HCT116 (cell line): ENCODE results near the gene THOC6. TPM values are rescaled to one million over a fixed set of nuclear protein-coding genes. Genes with fewer than 3 reads are reported as not detected.
A peak's percentile ranks its signal among the peaks of the same experiment; 100 is the strongest.

Experiments
- ATAC-seq: fragments of 200-7000 bp; cut with Tn5 transposase; 2 replicates; pipeline ENCODE4 v1.9.1; 2020; ENCODE audit warnings: mild to moderate bottlenecking, moderate library complexity
- BruUV-seq: library from RNA; stranded (reverse); fragments of 400-500 nt; replicated peaks from 2 replicates; lab custom pipeline; 2021; lab: Mats Ljungman, UMichigan
- CTCF ChIA-PET: fragments of 300-600 bp; sonication (Branson Sonifier 250); formaldehyde crosslinking; loops from one replicate; lab custom pipeline; 2021; ENCODE audit warnings: antibody characterized with exemption; lab: Charles Lee
- POLR2A ChIA-PET: fragments of 300-600, 350-600 bp; sonication (Branson Sonifier 250); formaldehyde crosslinking; loops from one replicate; lab custom pipeline; 2021; ENCODE audit warnings: antibody characterized with exemption; lab: Charles Lee
- RAD21 ChIA-PET, 2 experiments: fragments of 300-600 bp; sonication (Branson Sonifier 250); formaldehyde crosslinking; loops; one replicate each; lab custom pipeline; 2023; ENCODE audit warnings: low total read pairs in 2 of 2; ENCODE audit not compliant: uncharacterized antibody in 2 of 2, unreplicated experiment in 2 of 2, low non-redundant PET in 1 of 2; lab: Charles Lee
- DNase-seq: peaks from one replicate; pipeline ENCODE4 v3.0.0-alpha.2; 2010; ENCODE audit warnings: low read depth, low spot score
- H2AFZ ChIP-seq: fragments of 200-600 bp; shearing (Covaris generic), sonication (generic); 2 replicates; pipeline ENCODE4 v1.6.1; 2017; ENCODE audit warnings: low read depth, mixed run types, mixed read lengths, antibody characterized with exemption, low read length; ENCODE audit not compliant: poor library complexity, severe bottlenecking
- H3K27ac ChIP-seq: 2 replicates; pipeline ENCODE4 v1.5.1; 2012; ENCODE audit warnings: low read depth, low read length
- H3K27me3 ChIP-seq: fragments of 200-600 bp; sonication (generic); 2 replicates; pipeline ENCODE4 v1.6.1; 2016; ENCODE audit warnings: mixed run types, low read length, mixed read lengths; ENCODE audit not compliant: insufficient read depth
- H3K36me3 ChIP-seq, 2 experiments: fragments of 200-500 bp in 1 of 2; fragments of 200-600 bp in 1 of 2; sonication (Bioruptor generic) in 1 of 2; sonication (generic) in 1 of 2; 2 replicates each; pipeline versions ENCODE4 v1.5.1 to v1.6.1; 2014 to 2016; ENCODE audit warnings: low read length in 2 of 2, inconsistent platforms in 1 of 2, mixed read lengths in 1 of 2, mixed run types in 1 of 2; ENCODE audit not compliant: insufficient read depth in 2 of 2, control insufficient read depth in 1 of 2
- H3K4me1 ChIP-seq, 2 experiments: fragments of 200-600 bp in 1 of 2; sonication (generic) in 1 of 2; 2 replicates each; pipeline versions ENCODE4 v1.5.1 to v1.6.1; 2012 to 2017; ENCODE audit warnings: low read length in 2 of 2, inconsistent platforms in 1 of 2, mild to moderate bottlenecking in 1 of 2, mixed read lengths in 1 of 2, mixed run types in 1 of 2, moderate library complexity in 1 of 2; ENCODE audit not compliant: insufficient read depth in 2 of 2, control insufficient read depth in 1 of 2
- H3K4me2 ChIP-seq: fragments of 200-600 bp; sonication (generic); 2 replicates; pipeline ENCODE4 v1.6.1; 2017; ENCODE audit warnings: mixed run types, low read length, mixed read lengths
- H3K4me3 ChIP-seq, 2 experiments: fragments of 200-600 bp in 1 of 2; sonication (generic) in 1 of 2; replicated peaks in 1 of 2; 2 replicates each; pipeline ENCODE4 v1.5.1; 2011 to 2016; ENCODE audit warnings: low read length in 2 of 2, control low read depth in 1 of 2, low read depth in 1 of 2, mild to moderate bottlenecking in 1 of 2, mixed read lengths in 1 of 2, mixed run types in 1 of 2
- H3K79me2 ChIP-seq: fragments of 200-600 bp; sonication (generic); 2 replicates; pipeline ENCODE4 v1.6.1; 2017; ENCODE audit warnings: mild to moderate bottlenecking, mixed run types, low read length, moderate library complexity, mixed read lengths; ENCODE audit not compliant: insufficient read depth
- H3K9ac ChIP-seq: fragments of 200-600 bp; sonication (generic); 2 replicates; pipeline ENCODE4 v1.6.1; 2016; ENCODE audit warnings: low read length, mixed read lengths
- H3K9me2 ChIP-seq: fragments of 200-600 bp; sonication (generic), shearing (Covaris generic); 2 replicates; pipeline ENCODE4 v1.6.1; 2017; ENCODE audit warnings: mixed run types, mild to moderate bottlenecking, moderate library complexity; ENCODE audit not compliant: insufficient read depth
- H3K9me3 ChIP-seq, 2 experiments: fragments of 200-500 bp in 1 of 2; fragments of 200-600 bp in 1 of 2; sonication (Bioruptor generic) in 1 of 2; sonication (generic) in 1 of 2; 2 replicates each; pipeline ENCODE4 v1.6.1; 2014 to 2017; ENCODE audit warnings: low read length in 2 of 2, mixed read lengths in 2 of 2, inconsistent platforms in 1 of 2, low read depth in 1 of 2, mild to moderate bottlenecking in 1 of 2, mixed run types in 1 of 2, moderate library complexity in 1 of 2; ENCODE audit not compliant: control insufficient read depth in 1 of 2, insufficient read depth in 1 of 2
- H4K20me1 ChIP-seq: fragments of 200-600 bp; sonication (generic), shearing (Covaris generic); 2 replicates; pipeline ENCODE4 v1.6.1; 2017; ENCODE audit warnings: mixed run types, mild to moderate bottlenecking, moderate library complexity; ENCODE audit not compliant: insufficient read depth
- CBX3 ChIP-seq: IDR thresholded peaks from 2 replicates; pipeline ENCODE4 v1.6.1; 2012; ENCODE audit warnings: low read depth
- CEBPB ChIP-seq: IDR thresholded peaks from 2 replicates; pipeline ENCODE4 v1.6.1; 2012; ENCODE audit warnings: low read depth
- EGR1 ChIP-seq: IDR thresholded peaks from 2 replicates; pipeline ENCODE4 v1.6.1; 2012; ENCODE audit warnings: low read depth
- ELF1 ChIP-seq: IDR thresholded peaks from 2 replicates; pipeline ENCODE4 v1.6.1; 2012; ENCODE audit warnings: low read depth, borderline replicate concordance
- EZH2 ChIP-seq: fragments of 200-600 bp; sonication (generic); IDR thresholded peaks from 2 replicates; pipeline ENCODE4 v1.6.1; 2017; ENCODE audit warnings: antibody characterized with exemption, mixed run types
- EZH2phosphoT487 ChIP-seq: fragments of 200-600 bp; IDR thresholded peaks from 2 replicates; pipeline ENCODE4 v1.6.1; 2018; ENCODE audit warnings: antibody characterized with exemption, borderline replicate concordance
- FOSL1 ChIP-seq: IDR thresholded peaks from 2 replicates; pipeline ENCODE4 v1.6.1; 2012; ENCODE audit warnings: low read depth
- JUND ChIP-seq: IDR thresholded peaks from 2 replicates; pipeline ENCODE4 v1.6.1; 2012
- POLR2A ChIP-seq: IDR thresholded peaks from 2 replicates; pipeline ENCODE4 v1.7.0; 2011; ENCODE audit warnings: borderline replicate concordance; ENCODE audit not compliant: insufficient read depth, insufficient read length; ENCODE audit errors: extremely low read depth
- POLR2AphosphoS5 ChIP-seq: IDR thresholded peaks from 2 replicates; pipeline ENCODE4 v1.6.1; 2011; ENCODE audit warnings: mild to moderate bottlenecking, low read depth, low read length, moderate library complexity
- RAD21 ChIP-seq: IDR thresholded peaks from 2 replicates; pipeline ENCODE4 v1.6.1; 2012; ENCODE audit warnings: low read depth, mild to moderate bottlenecking
- SP1 ChIP-seq: IDR thresholded peaks from 2 replicates; pipeline ENCODE4 v1.6.1; 2012; ENCODE audit warnings: low read depth
- SRF ChIP-seq: IDR thresholded peaks from 2 replicates; pipeline ENCODE4 v1.6.1; 2012; ENCODE audit warnings: low read depth
- TCF7L2 ChIP-seq: IDR thresholded peaks from 2 replicates; pipeline ENCODE4 v1.7.0; 2011; ENCODE audit warnings: borderline replicate concordance, inconsistent platforms; ENCODE audit not compliant: insufficient read depth, insufficient read length; ENCODE audit errors: extremely low read depth
- YY1 ChIP-seq: IDR thresholded peaks from 2 replicates; pipeline ENCODE4 v1.6.1; 2011; ENCODE audit warnings: low read length, low read depth, moderate library complexity, mild to moderate bottlenecking; ENCODE audit not compliant: insufficient replicate concordance; ENCODE audit errors: extremely low read depth
- ZFX ChIP-seq: fragments of 450-650 bp; IDR thresholded peaks from 2 replicates; pipeline ENCODE4 v1.6.1; 2017
- ZNF274 ChIP-seq: fragments of 200-500 bp; sonication (Bioruptor generic); IDR thresholded peaks from 2 replicates; pipeline ENCODE4 v1.6.1; 2014; ENCODE audit warnings: mild to moderate bottlenecking, low read depth, low read length, inconsistent platforms
- intact Hi-C: fragments of 100-400 bp; cut with micrococcal nuclease; formaldehyde crosslinking; loops from 2 replicates; pipeline ENCODE4 v1.10.0; 2022
- total RNA-seq: library from RNA; stranded (reverse); gene quantifications from one replicate; pipeline ENCODE4 v1.2.1, GENCODE V29; 2021; ENCODE audit not compliant: unreplicated experiment
- TF ChIP-seq, protein P1 (sequence below): IDR thresholded peaks from 2 replicates; pipeline ENCODE4 v1.6.1; 2012
- TF ChIP-seq, protein P2 (sequence below), 3 experiments: fragments of 200-600 bp in 1 of 3; sonication (generic) in 1 of 3; IDR thresholded peaks in 2 of 3; conservative IDR thresholded peaks in 1 of 3; 2 replicates each; pipeline ENCODE4 v1.5.1; 2012 to 2017; ENCODE audit warnings: low read depth in 2 of 3, low read length in 2 of 3, antibody characterized with exemption in 1 of 3, borderline replicate concordance in 1 of 3, control low read depth in 1 of 3, mild to moderate bottlenecking in 1 of 3, mixed read lengths in 1 of 3, mixed run types in 1 of 3, moderate library complexity in 1 of 3; ENCODE audit not compliant: insufficient read depth in 1 of 3
- TF ChIP-seq, protein P3 (sequence below): IDR thresholded peaks from 2 replicates; pipeline ENCODE4 v1.6.1; 2012

The THOC6 gene
- total RNA-seq, 1 experiment from 2014 or later = 62.9 TPM

DNA sequence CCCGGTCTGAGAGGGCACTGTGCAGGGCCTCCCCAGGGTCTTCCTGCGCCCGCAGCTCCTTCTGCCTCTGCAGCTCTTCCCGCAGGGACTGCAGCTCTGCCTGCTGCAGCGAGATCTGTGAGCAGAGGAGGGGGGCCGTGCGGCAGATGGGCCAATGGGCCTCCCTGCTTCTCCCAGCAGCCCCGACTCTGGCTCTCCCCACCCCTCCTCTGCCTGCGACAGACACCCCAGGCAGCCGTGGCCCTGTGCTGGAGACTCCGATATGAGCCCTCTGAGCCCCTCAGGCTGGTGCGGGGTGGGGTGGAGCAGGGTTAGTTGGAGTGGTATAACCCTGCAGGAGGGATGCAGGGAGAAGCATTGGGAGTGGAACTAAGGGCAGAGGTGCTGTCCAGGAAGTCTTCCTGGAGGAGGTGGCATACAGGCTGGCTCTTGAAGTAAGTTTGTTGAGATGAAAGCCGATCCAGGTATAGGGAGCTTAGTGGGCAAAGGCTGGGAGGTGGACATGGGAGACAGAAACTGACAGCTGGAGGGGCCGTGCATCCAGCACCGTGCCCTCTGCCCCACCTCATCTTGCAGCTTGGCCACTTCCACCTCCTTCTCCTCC lies 5.0 kb downstream of the THOC6 start:
- H2AFZ ChIP-seq = no peak overlapping the region
- H3K4me3 ChIP-seq = no peak overlapping the region
- ChIA-PET POLR2A (interaction anchor here (0.6 to 1.9 kb wide), 6 partner anchors 10 to 1224 kb away, joined by 3 to 16 read pairs (median 4); no protein-coding TSS in a partner anchor), RAD21 (interaction anchor here (0.7 to 1.0 kb wide), 3 partner anchors 25 to 121 kb away, joined by 3 to 8 read pairs (median 7); no protein-coding TSS in a partner anchor), CTCF (interaction anchor here (0.6 to 2.0 kb wide), 19 partner anchors 9 to 143 kb away, joined by 3 to 29 read pairs (median 5); partner anchors contain the start of genes KREMEN2 and TNFRSF12A)
- no peak for DNase-seq
- peaks cover 10% of the 10 kb centered on the region; the same call in 1 of the 2 replicates for H3K79me2 ChIP-seq
- no TSS peak for BruUV-seq
- H3K4me1 ChIP-seq = peaks cover 4 to 43% of the 10 kb centered on the region in 2 experiments; a peak in 3 of 4 replicates
- intact Hi-C loops = no loop called here
- TF ChIP-seq TCF7L2 (no peak), CEBPB (no peak), YY1 (no peak), FOSL1 (no peak), ZFX (no peak), ELF1 (no peak), EZH2 (no peak), EZH2phosphoT487 (no peak), SP1 (no peak), CBX3 (no peak), RAD21 (no peak), POLR2AphosphoS5 (no peak), ZNF274 (no peak), SRF (no peak), POLR2A (no peak), EGR1 (no peak), JUND (no peak)
- TF ChIP-seq, protein P1, sequence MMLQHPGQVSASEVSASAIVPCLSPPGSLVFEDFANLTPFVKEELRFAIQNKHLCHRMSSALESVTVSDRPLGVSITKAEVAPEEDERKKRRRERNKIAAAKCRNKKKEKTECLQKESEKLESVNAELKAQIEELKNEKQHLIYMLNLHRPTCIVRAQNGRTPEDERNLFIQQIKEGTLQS = no peak
- TF ChIP-seq, protein P2, sequence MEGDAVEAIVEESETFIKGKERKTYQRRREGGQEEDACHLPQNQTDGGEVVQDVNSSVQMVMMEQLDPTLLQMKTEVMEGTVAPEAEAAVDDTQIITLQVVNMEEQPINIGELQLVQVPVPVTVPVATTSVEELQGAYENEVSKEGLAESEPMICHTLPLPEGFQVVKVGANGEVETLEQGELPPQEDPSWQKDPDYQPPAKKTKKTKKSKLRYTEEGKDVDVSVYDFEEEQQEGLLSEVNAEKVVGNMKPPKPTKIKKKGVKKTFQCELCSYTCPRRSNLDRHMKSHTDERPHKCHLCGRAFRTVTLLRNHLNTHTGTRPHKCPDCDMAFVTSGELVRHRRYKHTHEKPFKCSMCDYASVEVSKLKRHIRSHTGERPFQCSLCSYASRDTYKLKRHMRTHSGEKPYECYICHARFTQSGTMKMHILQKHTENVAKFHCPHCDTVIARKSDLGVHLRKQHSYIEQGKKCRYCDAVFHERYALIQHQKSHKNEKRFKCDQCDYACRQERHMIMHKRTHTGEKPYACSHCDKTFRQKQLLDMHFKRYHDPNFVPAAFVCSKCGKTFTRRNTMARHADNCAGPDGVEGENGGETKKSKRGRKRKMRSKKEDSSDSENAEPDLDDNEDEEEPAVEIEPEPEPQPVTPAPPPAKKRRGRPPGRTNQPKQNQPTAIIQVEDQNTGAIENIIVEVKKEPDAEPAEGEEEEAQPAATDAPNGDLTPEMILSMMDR (IDR thresholded peaks at IDR 0.05 in 2 of 3, conservative IDR thresholded peaks at IDR 0.05 in 1 of 3; ENCODE audit: borderline replicate concordance in 1 of 3, insufficient read depth in 1 of 3, low read depth in 2 of 3, low read length in 2 of 3) = no peak
- TF ChIP-seq, protein P3, sequence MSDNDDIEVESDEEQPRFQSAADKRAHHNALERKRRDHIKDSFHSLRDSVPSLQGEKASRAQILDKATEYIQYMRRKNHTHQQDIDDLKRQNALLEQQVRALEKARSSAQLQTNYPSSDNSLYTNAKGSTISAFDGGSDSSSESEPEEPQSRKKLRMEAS = no peak
- peak overlapping the region; percentile 37; the same call in 1 of the 2 replicates for H3K27ac ChIP-seq
- no peak overlapping the region for H3K9ac ChIP-seq
- H3K9me3 ChIP-seq = no peaks in the 10 kb centered on the region
- no peaks in the 10 kb centered on the region for H3K27me3 ChIP-seq
- ATAC-seq = no peak
- no peaks in the 10 kb centered on the region for H3K9me2 ChIP-seq
- H3K4me2 ChIP-seq = 0 out of 2 replicates have a peak overlapping the region, but pooled peaks have one; percentile 71
- H4K20me1 ChIP-seq = no peaks in the 10 kb centered on the region
- H3K36me3 ChIP-seq = peaks cover 8 to 18% of the 10 kb centered on the region in 2 experiments; a peak in 2 of 4 replicates
